Head of caudate nucleus (tissue), 42 donors: ENCODE data around the gene FPGT.
"Not testable (repeated sequence)": the region's sequence is repeated elsewhere in the genome, so short reads cannot be mapped to it uniquely, and the experiment has no call there.

Experiments
- DNase-seq, 42 donors: peaks; one replicate each; pipeline versions ENCODE4 v3.0.0 to v3.0.0-alpha.2; 2020 to 2021; ENCODE audit warnings: mixed read lengths in 7 of 42
- intact Hi-C: fragments of 100-400 bp; cut with DNase I; formaldehyde crosslinking; loops from one replicate; pipeline ENCODE4 v1.15.0; 2022

FPGT gene

DNA sequence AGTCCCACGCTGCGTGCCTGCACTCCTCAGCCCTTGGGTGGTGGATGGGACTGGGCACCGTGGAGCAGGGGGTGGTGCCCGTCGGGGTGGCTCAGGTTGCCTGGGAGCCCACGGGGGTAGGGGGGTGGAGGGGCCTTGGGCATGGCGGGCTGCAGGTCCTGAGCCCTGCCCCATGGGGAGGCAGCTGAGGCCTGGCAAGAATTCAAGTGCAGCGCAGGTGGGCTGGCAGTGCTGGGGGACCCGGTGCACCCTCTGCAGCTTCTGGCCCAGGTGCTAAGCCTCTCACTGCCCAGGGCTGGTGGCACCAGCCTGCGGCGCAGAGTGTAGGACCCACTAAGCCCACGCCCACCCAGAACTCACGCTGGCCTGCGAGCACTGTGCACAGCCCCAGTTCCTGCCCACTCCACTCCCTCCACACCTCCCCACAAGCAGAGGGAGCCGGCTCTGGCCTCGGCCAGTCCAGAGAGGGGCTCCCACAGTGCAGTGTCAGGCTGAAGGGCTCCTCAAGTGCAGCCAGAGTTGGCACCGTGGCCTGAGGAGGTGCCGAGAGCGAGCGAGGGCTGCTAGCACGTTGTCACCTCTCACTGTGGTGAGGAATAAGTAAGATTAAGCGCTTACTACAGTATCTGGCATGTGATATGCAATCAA, 50.0 kb downstream of the FPGT start:
- intact Hi-C loops, result no loop called here
- no peak for DNase-seq

- intact Hi-C loops, result not testable (repeated sequence)
- DNase-seq, result peak in 1 of 42 donors; percentile 10
These were observed 55.3 kb downstream of the FPGT start for GRCh38 chr1:74253243-74253824.
